K562 (cell line): ENCODE results near the gene PRDM16. TPM values are rescaled to one million over a fixed set of nuclear protein-coding genes. Genes with fewer than 3 reads are reported as not detected.

Experiments
- ATAC-seq: fragments of 200-7000 bp; cut with Tn5 transposase; 3 replicates; pipeline ENCODE4 v1.9.1; 2020; ENCODE audit warnings: moderate library complexity
- BruUV-seq: library from RNA; stranded (reverse); fragments of 400-500 nt; replicated peaks from 2 replicates; lab custom pipeline; 2021; lab: Mats Ljungman, UMichigan
- CTCF ChIA-PET: fragments of 300-600 bp; formaldehyde crosslinking; extraction: SDS; loops from one replicate; lab custom pipeline; 2021; ENCODE audit warnings: low intra/inter-chr PET ratio; lab: Yijun Ruan, JAX
- POLR2A ChIA-PET: fragments of 300-600, 350-650 bp; sonication (Branson Sonifier 250); formaldehyde crosslinking; extraction: SDS; loops from one replicate; lab custom pipeline; 2021; ENCODE audit warnings: antibody characterized with exemption, inconsistent platforms; lab: Yijun Ruan, JAX
- DNase-seq, 4 experiments: peaks; one replicate each; pipeline versions ENCODE4 v3.0.0 to v3.0.0-alpha.2; 2011 to 2018; ENCODE audit warnings: low spot score in 3 of 4, mixed read lengths in 3 of 4; ENCODE audit errors: extremely low read depth in 1 of 4
- FAIRE-seq: peaks from 2 replicates; lab custom pipeline; 2011; peaks lifted over from hg19 to GRCh38; lab: Jason Lieb, UNC
- H2AFZ ChIP-seq: 2 replicates; pipeline ENCODE4 v1.6.0; 2011; ENCODE audit warnings: low read depth, low read length, control low read depth, inconsistent platforms
- H3K27ac ChIP-seq: fragments of 200-600 bp; 3 replicates; pipeline ENCODE4 v1.8.0; 2011; ENCODE audit warnings: low read depth, mild to moderate bottlenecking, control low read depth, inconsistent platforms, low read length, moderate library complexity, mixed read lengths; ENCODE audit errors: extremely low read depth
- H3K27me3 ChIP-seq, 2 experiments: fragments of 300-600 bp in 1 of 2; 2 replicates in 1 of 2; 3 replicates in 1 of 2; pipeline versions ENCODE4 v1.6.0 to v1.8.0; 2011; ENCODE audit warnings: inconsistent platforms in 2 of 2, low read length in 2 of 2, mild to moderate bottlenecking in 1 of 2, mixed read lengths in 1 of 2, moderate library complexity in 1 of 2; ENCODE audit not compliant: control insufficient read depth in 2 of 2, insufficient read depth in 2 of 2
- H3K36me3 ChIP-seq: fragments of 300-600 bp; 3 replicates; pipeline ENCODE4 v1.8.0; 2011; ENCODE audit warnings: mild to moderate bottlenecking, low read length, inconsistent platforms; ENCODE audit not compliant: control insufficient read depth, insufficient read depth
- H3K4me1 ChIP-seq, 2 experiments: fragments of 200-600 bp in 1 of 2; replicated peaks in 1 of 2; 2 replicates in 1 of 2; 3 replicates in 1 of 2; pipeline versions ENCODE4 v1.5.1 to v1.8.0; 2011; ENCODE audit warnings: inconsistent platforms in 2 of 2, low read length in 2 of 2, mild to moderate bottlenecking in 1 of 2, mixed read lengths in 1 of 2, moderate library complexity in 1 of 2; ENCODE audit not compliant: control insufficient read depth in 2 of 2, insufficient read depth in 2 of 2
- H3K4me2 ChIP-seq: 2 replicates; pipeline ENCODE4 v1.6.1; 2011; ENCODE audit warnings: low read length, control low read depth, inconsistent platforms, mixed read lengths; ENCODE audit not compliant: insufficient read depth
- H3K4me3 ChIP-seq: fragments of 200-600 bp; sonication (generic), shearing (Covaris generic); 2 replicates; pipeline ENCODE4 v1.5.1; 2016; ENCODE audit warnings: control low read depth, inconsistent platforms
- H3K79me2 ChIP-seq: fragments of 200-600 bp; 3 replicates; pipeline ENCODE4 v1.8.0; 2011; ENCODE audit warnings: low read length, inconsistent platforms; ENCODE audit not compliant: control insufficient read depth, insufficient read depth
- H3K9ac ChIP-seq, 2 experiments: 2 replicates each; pipeline versions ENCODE4 v1.6.0 to v1.6.1; 2011; ENCODE audit warnings: low read depth in 2 of 2, low read length in 2 of 2, control low read depth in 1 of 2, inconsistent platforms in 1 of 2, mild to moderate bottlenecking in 1 of 2, mixed read lengths in 1 of 2; ENCODE audit not compliant: insufficient read depth in 1 of 2
- H3K9me1 ChIP-seq: one replicate; pipeline ENCODE4 v1.6.0; 2011; ENCODE audit warnings: inconsistent platforms, mild to moderate bottlenecking, low read length, moderate library complexity; ENCODE audit not compliant: control insufficient read depth, insufficient read depth
- H3K9me3 ChIP-seq: replicated peaks from 2 replicates; pipeline ENCODE4 v1.5.1; 2011; ENCODE audit warnings: low read depth, low read length, inconsistent platforms; ENCODE audit not compliant: control insufficient read depth, insufficient read depth
- H4K20me1 ChIP-seq: replicated peaks from 2 replicates; pipeline ENCODE4 v1.6.1; 2011; ENCODE audit warnings: low read length, inconsistent platforms, mixed read lengths; ENCODE audit not compliant: control insufficient read depth, insufficient read depth
- BRF1 ChIP-seq: IDR thresholded peaks from 3 replicates; pipeline ENCODE4 v1.6.1; 2011; ENCODE audit warnings: borderline replicate concordance, mild to moderate bottlenecking; ENCODE audit not compliant: insufficient read length; ENCODE audit errors: extremely low read depth
- SMAD3 ChIP-seq: fragments of 450-650 bp; formaldehyde crosslinking; conservative IDR thresholded peaks from 2 replicates; pipeline ENCODE4 v1.4.0; 2020; ENCODE audit warnings: mild to moderate bottlenecking
- ZBTB9 ChIP-seq: fragments of 450-650 bp; formaldehyde crosslinking; IDR thresholded peaks from 2 replicates; pipeline ENCODE4 v1.4.0; 2020; ENCODE audit warnings: mild to moderate bottlenecking, moderate library complexity
- ZSCAN32 ChIP-seq: fragments of 450-650 bp; formaldehyde crosslinking; IDR thresholded peaks from 2 replicates; pipeline ENCODE4 v1.4.0; 2020; ENCODE audit warnings: mild to moderate bottlenecking, moderate library complexity
- WGBS: fragments of 100-300 bp; shearing (Covaris generic); methylation state at CpG from one replicate; pipeline ENCODE4 v1.1.6; 2016; ENCODE audit warnings: low coverage, mixed read lengths; ENCODE audit not compliant: insufficient coverage; ENCODE audit errors: missing lambda C conversion rate; 5-methylcytosine and 5-hydroxymethylcytosine counted together
- in situ Hi-C: fragments of 300-500 bp; cut with MboI; formaldehyde crosslinking; loops from 4 replicates; pipeline ENCODE4 v1.15.0; 2018; ENCODE audit warnings: inconsistent platforms, mixed read lengths
- intact Hi-C: fragments of 100-400 bp; cut with micrococcal nuclease; formaldehyde crosslinking; loops from 2 replicates; pipeline ENCODE4 v1.14.2; 2022
- polyA plus RNA-seq, 8 experiments: library from polyadenylated mRNA; depleted of rRNA in 4 of 8; stranded (reverse) in 5 of 8; unstranded in 3 of 8; fragments of >200 nt; fragmentation: Nextera tagmentation in 2 of 8; fragmentation: Illumina TruSeq in 1 of 8; extraction: Ambion mirVana in 2 of 8; extraction: Trizol in 1 of 8; gene quantifications; 2 replicates each; pipeline versions ENCODE4 v1.2.1 to v1.2.3, GENCODE V29; 2011 to 2014; ENCODE audit warnings: inconsistent platforms in 1 of 8, missing spikeins in 1 of 8
- total RNA-seq, 7 experiments: library from RNA; depleted of rRNA in 6 of 7; stranded (reverse); fragments of >200 nt in 6 of 7; fragmentation: Illumina TruSeq in 2 of 7; extraction: Trizol in 2 of 7; gene quantifications; 2 replicates each; pipeline versions ENCODE4 v1.2.1 to v1.2.3, GENCODE V29; 2011 to 2021; ENCODE audit warnings: low replicate concordance in 1 of 7

The PRDM16 gene
- total and polyA plus RNA-seq, 9 of the 15 experiments (the other 6 are each of a cell fraction or from before 2014, with no cell fraction given): 0.10 to 0.27 TPM; not detected in 7

DNA sequence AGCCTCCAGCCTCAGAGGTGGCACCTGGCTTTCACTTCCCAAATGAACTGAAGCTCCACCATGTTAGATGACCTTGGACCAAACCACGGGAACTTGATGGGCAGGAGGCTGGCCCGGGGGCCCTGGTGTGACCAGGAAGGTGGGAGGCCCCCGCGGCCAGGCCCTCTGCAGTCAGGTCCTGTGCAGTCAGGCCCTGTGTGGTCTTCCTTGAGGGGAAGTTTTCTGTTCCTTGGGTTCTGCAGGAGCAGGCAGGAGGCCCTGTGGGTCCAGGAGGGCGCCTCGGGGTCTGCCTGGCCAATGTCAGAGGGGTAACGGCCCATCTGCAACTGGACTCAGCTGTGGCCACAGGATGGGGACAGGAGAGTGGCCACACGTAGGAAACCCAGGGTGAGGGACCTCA lies 13.0 kb downstream of the PRDM16 start:
- H3K4me2 ChIP-seq: no peak overlapping the region
- no peak for DNase-seq
- no peak overlapping the region for H3K4me3 ChIP-seq
- CTCF ChIA-PET: no interaction called here
- BruUV-seq: no TSS peak
- H4K20me1 ChIP-seq: peaks cover 14% of the 10 kb centered on the region
- peaks cover 49 to 95% of the 10 kb centered on the region in 2 experiments; a peak in 4 of 5 replicates for H3K27me3 ChIP-seq
- WGBS: 0% methylated on average over 8 of the region's 8 CpGs
- no peak overlapping the region for H3K27ac ChIP-seq
- TF ChIP-seq ZBTB9 (CRISPR knock-in tag) (no peak), BRF1 (no peak), ZSCAN32 (CRISPR knock-in tag) (no peak), SMAD3 (CRISPR knock-in tag) (no peak)
- TF ChIP-seq, all 486 proteins: peak for 0
- POLR2A ChIA-PET: no interaction called here
- intact Hi-C loops (no loop called here), in situ Hi-C loops (no loop called here)
- no peaks in the 10 kb centered on the region for H3K9me1 ChIP-seq
- H3K9ac ChIP-seq: no peak overlapping the region
- no peaks in the 10 kb centered on the region for H3K79me2 ChIP-seq
- no peak overlapping the region for H2AFZ ChIP-seq
- H3K36me3 ChIP-seq: no peaks in the 10 kb centered on the region
- ATAC-seq (no peak), FAIRE-seq (no peak)
- no peaks in the 10 kb centered on the region for H3K4me1 ChIP-seq
- no peaks in the 10 kb centered on the region for H3K9me3 ChIP-seq
